Inflammatory macrophage treated with lipopolysaccharide for 1 hour (primary cell): Measurements from ENCODE around the gene YJU2.
"Not testable (repeated sequence)": the region's sequence is repeated elsewhere in the genome, so short reads cannot be mapped to it uniquely, and the experiment has no call there.

Experiments used
- DNase-seq, 2 donors: peaks; one replicate each; pipeline ENCODE4 v3.0.0-alpha.2; 2020 to 2022

YJU2 gene

DNA sequence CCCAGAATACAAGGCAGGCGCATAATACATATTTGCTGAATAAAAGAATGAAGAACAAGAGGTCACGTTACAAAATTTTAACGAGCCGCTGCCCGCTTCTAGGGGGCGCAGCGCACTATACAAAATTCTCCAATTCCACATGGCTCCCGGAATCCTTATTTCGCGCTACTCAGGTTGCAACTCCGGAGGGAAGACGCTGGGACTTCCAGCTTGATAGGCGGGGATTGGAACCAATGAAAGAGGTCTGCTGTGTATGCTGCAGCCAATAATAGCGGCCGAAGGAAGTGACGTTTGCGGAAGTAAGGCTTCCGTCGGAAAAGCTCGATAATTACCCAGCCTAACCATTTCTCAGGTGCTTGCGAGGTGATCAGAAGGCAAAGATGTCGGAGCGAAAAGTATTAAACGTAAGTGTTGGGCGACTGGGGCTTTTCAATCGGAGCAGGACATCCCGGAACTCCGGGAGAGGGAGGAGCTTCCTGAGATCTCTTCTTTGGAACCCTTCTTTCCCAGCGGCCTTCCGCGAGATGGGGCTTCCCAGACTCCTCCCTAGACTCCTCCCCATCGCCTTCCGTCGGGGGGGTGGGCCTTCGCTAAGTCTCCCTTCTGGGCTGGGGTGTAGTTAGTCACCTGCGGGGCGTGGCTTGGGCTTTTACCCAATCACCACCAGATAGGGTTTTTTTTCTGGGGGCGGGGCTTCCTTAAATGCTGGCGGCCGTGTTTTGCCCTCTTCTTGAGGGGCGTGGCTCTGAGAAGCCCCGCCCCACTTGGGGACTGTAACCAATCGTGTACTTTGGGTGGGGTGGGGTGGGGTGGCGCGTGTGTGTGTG, at the start of gene YJU2:
Gene YJU2, plus strand, starts transcription at position 314 of the 827 bp plus-strand sequence. Its CDS starts 67 bp downstream, at position 381.
- DNase-seq: peak; percentile 99 to 100

- DNase-seq: no peak
Observed at GRCh38 chr19:4197228-4197624, 49.7 kb upstream of the YJU2 start.

DNA sequence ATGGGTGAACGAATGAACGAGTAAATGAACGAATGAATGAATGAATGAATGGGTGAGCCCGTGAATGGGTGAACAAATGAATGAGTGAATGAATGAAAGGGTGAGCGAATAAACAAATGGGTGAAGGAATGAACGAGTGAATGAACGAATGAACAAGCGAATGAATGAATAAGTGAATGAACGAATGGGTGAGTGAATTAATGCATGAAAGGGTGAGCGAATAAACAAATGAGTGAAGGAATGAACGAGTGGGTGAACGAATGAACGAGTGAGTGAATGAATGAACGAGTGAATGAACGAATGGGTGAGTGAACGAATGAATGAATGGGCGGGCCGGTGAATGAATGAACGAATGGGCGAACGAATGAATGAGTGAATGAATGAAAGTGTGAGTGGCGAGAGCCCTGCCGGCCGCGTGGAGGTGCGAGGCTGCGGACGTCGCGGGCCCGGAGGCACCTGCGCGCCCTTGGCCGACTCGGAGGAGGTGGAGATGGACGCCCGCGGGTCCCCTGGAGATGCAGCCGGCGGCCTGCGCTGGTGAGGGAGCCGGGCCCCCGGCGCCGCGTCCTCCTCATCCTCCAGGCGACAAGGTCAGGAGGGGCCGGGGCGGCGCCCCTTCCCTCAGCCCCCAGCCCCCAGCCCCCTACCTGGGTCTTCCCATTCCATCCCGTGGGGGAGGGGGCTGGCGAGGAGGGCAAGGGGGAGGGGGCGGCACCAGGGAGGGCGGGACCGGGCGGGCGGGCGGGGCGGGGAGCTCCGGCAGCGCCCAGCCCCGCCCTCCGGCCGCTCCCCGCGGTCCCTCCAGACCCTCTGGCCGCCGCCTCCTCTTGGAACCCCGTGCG, 49.0 kb upstream of the YJU2 start:
- DNase-seq: no peak

DNA sequence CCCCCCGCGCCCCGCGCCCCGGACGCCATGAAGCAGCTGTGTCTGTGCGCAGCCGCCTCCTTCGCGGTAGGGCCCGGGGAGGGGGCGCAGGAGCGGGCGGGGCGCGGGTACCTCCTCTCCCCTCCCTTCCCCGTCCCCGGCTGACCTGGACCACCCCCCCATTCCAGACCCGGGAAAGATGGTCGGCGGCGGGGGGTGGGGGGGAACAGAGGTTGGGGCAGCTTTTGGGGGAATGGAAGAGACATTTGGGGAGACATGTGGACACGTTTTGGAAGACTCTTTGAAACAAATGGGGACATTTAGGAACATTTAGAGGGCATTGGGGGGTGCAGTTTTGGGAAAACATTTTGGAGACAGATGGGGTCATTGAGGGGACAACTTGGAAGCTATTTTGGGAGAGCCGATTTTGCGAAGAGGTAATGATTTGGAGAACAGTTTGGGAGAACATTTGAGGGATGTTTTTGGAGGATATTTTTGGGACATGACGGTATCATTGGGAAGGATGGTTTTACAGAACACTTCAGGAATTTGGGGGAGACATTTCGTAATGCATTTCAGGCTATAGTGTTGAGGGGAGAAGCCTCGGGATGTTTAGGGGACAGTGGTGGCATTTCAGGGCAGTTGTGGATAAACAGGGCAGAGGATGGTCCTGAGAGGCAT, 48.3 kb upstream of the YJU2 start:
- no peak for DNase-seq

DNA sequence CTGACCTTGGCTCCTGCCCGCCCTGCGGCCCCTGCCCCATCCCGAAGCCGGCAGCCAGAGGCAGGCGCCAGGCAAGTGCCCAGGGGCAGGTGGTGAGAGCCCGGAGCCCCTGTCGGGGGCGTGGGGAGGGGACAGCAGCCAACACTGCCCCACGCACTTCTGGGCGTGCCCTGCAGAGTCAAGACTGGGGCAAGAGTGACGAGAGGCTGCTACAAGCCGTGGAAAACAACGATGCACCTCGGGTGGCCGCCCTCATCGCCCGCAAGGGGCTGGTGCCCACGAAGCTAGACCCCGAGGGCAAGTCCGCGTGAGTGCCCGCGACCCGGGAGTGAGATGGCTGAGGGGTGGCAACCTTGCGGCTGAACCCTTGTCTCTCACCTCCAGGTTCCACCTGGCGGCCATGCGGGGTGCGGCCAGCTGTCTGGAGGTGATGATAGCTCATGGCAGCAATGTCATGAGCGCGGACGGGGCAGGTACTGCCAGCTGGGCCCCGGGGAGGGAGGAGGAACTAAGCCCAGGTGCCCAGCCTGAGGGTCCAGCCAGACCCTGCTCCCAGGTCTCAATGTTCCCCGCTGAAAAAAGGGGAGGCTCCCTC, 47.1 kb upstream of the YJU2 start:
- DNase-seq: no peak

GRCh38 chr19:4200940-4201542, 45.8 kb upstream of the YJU2 start:
- no peak for DNase-seq

- no peak for DNase-seq
Observed at GRCh38 chr19:4201798-4202197, 45.1 kb upstream of the YJU2 start.

DNA sequence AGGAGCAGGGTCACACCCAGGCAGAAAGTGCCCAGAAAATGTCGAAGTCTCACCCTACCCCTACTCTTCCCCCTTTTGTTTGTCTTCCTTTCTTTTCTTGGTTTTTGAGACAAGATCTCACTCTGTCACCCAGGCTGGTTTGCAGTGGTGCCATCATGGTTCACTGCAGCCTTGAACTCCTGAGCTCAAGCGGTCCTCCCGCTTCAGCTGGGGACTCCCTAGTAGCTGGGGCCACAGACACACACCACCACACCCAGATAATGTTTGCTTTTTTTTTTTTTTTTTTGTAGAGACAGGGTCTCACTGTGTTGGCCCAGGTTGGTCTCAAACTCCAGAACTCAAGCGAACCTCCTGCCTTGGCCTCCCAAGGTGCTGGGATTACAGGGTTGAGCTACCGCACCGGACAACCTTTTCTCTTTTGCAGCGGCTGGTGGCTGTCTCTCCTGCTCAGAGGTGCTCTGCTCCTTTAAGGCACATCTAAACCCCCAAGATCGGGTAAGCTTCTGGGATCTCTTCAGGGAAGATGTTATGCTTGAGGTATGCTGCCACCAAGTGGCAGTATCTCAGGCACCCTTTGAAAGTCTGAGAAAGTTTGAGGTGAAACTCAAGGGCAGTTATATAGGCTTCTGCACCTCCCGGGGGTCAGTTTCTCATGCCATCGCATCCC, 39.9 kb upstream of the YJU2 start:
- DNase-seq: peak in 1 of 2 donors; percentile 24

DNA sequence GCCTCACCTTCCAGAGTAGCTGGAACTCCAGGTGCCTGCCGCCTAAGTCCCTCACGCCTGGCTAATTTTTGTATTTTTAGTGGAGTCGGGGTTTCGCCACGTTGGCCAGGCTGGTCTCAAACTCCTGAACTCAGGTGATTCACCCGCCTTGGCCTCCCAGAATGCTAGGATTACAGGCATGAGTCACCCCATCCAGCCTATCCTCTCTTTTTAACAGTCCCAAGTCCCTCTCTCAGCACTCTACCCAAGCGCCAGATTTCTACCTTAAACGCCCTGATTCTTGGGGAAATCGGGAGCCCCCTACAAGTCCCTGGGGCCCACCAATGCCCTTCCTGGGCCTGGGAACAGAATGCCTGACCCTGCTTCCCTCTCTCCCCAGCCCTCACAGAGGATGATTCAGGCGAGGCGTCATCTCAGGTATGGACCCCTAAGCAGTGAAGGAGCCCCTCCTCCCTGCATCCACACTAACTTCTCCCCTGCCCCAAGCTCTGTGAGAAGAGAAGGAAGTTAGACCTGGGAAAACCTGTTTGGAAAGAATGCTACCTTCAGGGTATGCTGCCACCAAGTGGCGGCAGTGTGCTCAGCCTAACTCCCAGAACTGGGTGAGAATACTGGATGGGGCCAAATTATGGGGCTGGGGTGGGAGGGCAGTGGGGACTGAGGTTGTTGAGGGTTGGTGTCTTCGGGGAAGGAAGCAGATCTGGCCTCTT, 38.3 kb upstream of the YJU2 start:
- peak; percentile 22 to 44 for DNase-seq

GRCh38 chr19:4210166-4210731, 36.6 kb upstream of the YJU2 start:
- DNase-seq: no peak

GRCh38 chr19:4213116-4213515, 33.8 kb upstream of the YJU2 start:
- DNase-seq: no peak

- no peak for DNase-seq
Observed at GRCh38 chr19:4215807-4216206, 31.1 kb upstream of the YJU2 start.

- no peak for DNase-seq
Observed at GRCh38 chr19:4216846-4217245, 30.0 kb upstream of the YJU2 start.

GRCh38 chr19:4217429-4218264, 29.2 kb upstream of the YJU2 start:
- DNase-seq: no peak

DNA sequence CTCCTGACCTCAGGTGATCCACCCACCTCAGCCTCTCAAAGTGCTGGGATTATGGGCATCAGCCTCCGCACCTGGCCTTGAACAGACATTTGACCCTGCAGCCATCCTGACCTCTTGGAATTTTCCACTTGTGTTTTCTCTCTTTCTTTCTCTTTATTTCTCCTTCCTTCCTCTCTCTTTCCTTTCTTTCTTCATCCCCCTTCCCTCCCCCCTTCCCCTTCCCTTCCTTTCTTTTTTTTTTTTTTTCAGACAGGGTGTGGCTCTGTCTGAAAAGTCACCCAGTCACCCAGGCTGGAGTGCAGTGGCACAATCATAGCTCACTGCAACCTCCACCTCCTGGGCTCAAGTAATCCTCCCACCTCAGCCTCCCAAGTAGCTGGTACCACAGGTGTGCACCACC, 28.4 kb upstream of the YJU2 start:
- not testable (repeated sequence) for DNase-seq

DNA sequence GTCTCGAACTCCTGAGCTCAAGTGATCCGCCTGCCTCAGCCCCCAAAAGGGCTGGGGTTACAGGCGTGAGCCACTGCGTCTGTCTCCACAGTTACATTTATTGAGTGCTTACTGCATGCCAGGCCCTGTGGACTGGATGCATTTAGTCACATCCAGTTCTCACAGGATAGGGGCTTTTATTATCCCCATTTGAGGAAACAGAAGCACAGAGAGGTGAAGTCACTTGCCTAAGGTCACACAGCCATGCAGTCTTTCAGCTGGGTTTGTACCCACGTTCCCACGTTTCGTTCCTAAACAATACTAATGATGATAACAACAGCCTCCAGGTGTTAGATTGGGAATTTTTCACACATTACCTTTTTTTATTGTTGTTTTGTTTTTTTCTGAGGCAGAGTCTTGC, 26.7 kb upstream of the YJU2 start:
- no peak for DNase-seq

DNA sequence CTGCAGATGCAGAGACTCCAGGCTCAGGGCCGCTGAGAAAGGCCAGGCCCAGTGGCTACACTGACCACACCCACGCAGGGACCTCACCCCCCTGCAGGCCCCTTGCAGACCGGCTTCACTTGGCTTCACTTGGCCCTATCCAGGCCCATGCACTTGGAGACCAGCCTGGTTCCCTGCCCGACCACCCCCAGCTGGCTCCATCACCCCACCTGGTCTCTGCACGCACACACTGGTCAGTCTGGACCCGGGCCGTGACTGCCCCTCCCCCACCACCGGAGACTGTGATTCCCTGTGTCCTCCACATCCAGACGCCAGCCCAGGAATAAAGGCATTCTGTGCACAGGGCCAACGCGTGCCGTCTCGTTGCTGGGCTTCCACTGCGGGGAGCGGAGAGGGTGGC, 22.4 kb upstream of the YJU2 start:
- no peak for DNase-seq

DNA sequence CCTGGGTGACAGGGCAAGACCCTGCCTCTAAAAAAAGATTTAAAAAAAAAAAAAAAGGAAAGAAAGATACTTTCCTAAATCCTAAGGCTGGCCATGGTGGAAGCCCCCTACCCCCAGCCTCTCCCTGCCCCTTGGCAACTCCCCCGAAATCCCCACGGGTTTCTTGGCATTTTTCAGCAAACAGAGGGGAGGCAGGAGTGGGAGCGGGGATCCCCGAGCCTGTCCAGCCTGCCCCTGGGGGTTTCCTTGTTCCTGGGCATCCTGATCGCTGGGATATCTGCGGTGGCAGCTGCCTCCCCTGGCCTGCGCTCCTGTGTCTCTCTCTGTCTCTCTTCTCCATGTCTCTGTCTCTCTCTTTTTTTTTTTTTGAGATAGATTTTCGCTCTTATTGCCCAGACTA, 21.0 kb upstream of the YJU2 start:
- DNase-seq: peak; percentile 56 to 69

DNA sequence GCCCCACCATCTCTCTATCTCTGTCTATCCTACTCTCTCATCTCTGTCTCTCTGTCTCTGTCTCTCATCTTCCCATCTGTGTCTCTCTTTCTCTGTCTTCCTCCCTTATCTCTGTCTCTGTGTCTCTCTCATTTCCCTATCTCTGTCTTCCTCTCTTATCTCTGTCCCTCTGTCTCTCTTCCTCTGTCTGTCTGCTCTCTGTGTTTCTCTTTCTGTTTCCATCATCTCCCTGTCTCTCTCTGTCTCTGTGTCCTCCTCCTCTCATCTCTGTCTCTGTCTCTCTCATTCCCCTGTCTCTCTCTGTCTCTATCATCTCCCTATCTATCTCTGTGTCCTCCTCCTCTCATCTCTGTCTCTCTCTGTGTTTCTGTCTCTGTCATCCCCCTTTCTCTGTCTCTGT, 19.1 kb upstream of the YJU2 start:
- DNase-seq: no peak

GRCh38 chr19:4228765-4229178, 18.1 kb upstream of the YJU2 start:
- no peak for DNase-seq
